ENCODE measurements around the gene JAKMIP1.

Gene JAKMIP1

DNA sequence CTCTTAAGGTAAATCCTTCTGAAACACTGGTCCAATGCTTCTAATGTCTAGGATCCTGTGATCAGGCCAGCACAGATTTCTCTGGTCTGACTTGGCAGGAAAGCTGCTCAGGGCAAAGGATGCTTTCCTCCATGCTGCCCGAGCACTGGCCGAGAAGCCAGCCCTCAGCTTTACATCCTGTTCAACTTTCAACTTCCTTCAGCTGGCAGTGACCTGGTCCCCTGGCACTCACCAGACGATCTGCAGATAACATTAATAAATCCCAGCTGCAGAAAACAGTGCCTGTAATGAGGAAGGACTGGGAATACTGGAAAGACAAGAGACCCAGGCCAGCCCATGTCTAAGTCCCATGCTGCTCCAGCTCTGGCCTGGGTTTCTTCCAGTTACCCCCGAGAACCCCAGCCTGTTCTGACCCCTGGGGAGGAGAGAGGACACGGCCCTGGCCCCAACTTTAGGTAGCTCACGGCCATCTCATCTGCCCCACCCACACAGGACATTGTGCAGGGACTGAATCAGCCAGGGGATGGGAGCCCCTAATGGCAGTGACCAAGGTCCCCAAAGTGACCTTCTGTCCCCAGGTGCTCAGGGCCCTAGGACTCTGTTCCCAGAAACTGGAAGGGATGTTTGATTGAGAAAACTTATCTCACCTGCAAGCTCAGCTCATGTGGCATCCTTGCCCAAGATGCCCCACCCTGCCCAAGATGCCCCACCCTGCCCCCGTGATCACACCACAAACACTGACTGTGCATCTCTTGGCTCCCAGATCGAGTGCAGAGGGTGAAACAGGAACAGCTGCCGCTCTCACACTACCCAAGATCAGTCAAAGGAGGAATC lies 28.0 kb downstream of the JAKMIP1 start:
- no peak overlapping the region for H3K4me3 ChIP-seq (ENCODE audit: low read length)
- H3K36me3 ChIP-seq (ENCODE audit: control insufficient read depth, low read length), result no peaks in the 10 kb centered on the region
- H4K20me1 ChIP-seq (ENCODE audit: control insufficient read depth, insufficient read depth, low read depth, low read length), result no peaks in the 10 kb centered on the region
- H3K9me3 ChIP-seq (ENCODE audit: control insufficient read depth, insufficient read depth, low read length), result no peaks in the 10 kb centered on the region
- H3K4me1 ChIP-seq (ENCODE audit: control insufficient read depth, low read length), result peaks cover 1% of the 10 kb centered on the region
- H3F3A ChIP-seq (ENCODE audit: control insufficient read depth, insufficient read depth), result no peaks in the 10 kb centered on the region
- H3K27me3 ChIP-seq (ENCODE audit: control insufficient read depth, low read length), result no peaks in the 10 kb centered on the region
- no peaks in the 10 kb centered on the region for H3K9me2 ChIP-seq (replicated peaks; ENCODE audit: control insufficient read depth, low read length)
- no peak overlapping the region for H3K27ac ChIP-seq (ENCODE audit: low read depth, low read length)
- H3K79me2 ChIP-seq (ENCODE audit: control insufficient read depth, low read length), result no peaks in the 10 kb centered on the region
- no peak for TF ChIP-seq EZH2phosphoT487 (IDR thresholded peaks at IDR 0.05; ENCODE audit: borderline replicate concordance, low read length)
- TF ChIP-seq, protein P1, sequence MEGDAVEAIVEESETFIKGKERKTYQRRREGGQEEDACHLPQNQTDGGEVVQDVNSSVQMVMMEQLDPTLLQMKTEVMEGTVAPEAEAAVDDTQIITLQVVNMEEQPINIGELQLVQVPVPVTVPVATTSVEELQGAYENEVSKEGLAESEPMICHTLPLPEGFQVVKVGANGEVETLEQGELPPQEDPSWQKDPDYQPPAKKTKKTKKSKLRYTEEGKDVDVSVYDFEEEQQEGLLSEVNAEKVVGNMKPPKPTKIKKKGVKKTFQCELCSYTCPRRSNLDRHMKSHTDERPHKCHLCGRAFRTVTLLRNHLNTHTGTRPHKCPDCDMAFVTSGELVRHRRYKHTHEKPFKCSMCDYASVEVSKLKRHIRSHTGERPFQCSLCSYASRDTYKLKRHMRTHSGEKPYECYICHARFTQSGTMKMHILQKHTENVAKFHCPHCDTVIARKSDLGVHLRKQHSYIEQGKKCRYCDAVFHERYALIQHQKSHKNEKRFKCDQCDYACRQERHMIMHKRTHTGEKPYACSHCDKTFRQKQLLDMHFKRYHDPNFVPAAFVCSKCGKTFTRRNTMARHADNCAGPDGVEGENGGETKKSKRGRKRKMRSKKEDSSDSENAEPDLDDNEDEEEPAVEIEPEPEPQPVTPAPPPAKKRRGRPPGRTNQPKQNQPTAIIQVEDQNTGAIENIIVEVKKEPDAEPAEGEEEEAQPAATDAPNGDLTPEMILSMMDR (IDR thresholded peaks at IDR 0.05; ENCODE audit: low read depth, low read length, poor library complexity, severe bottlenecking), result no peak
- H3K4me2 ChIP-seq (ENCODE audit: low read length), result no peak overlapping the region

DNA sequence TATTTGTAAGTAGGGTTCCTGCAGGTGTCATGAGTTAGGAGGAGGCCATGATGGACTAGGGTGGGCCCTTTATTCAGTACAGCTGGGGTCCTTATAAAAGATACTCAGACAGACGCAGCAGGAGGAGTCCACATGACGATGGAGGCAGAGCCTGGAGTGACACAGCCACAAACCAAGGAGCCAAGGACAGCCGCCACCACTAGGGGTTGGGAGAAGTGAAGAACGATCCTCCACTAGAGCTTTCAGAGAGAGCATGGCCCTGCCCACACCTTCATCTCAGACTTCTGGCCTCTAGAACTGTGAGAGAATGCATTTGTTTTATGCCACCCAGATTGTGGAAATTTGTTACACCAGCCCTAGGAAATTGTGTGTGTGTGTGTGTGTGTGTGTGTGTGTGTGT lies 31.1 kb downstream of the JAKMIP1 start:
- H3K4me2 ChIP-seq (ENCODE audit: low read length), result no peak overlapping the region
- no peaks in the 10 kb centered on the region for H3K27me3 ChIP-seq (ENCODE audit: control insufficient read depth, low read length)
- no peaks in the 10 kb centered on the region for H3K9me2 ChIP-seq (replicated peaks; ENCODE audit: control insufficient read depth, low read length)
- H4K20me1 ChIP-seq (ENCODE audit: control insufficient read depth, insufficient read depth, low read depth, low read length), result no peaks in the 10 kb centered on the region
- H3K79me2 ChIP-seq (ENCODE audit: control insufficient read depth, low read length), result no peaks in the 10 kb centered on the region
- H3K36me3 ChIP-seq (ENCODE audit: control insufficient read depth, low read length), result no peaks in the 10 kb centered on the region
- no peaks in the 10 kb centered on the region for H3K9me3 ChIP-seq (ENCODE audit: control insufficient read depth, insufficient read depth, low read length)
- no peaks in the 10 kb centered on the region for H3K4me1 ChIP-seq (ENCODE audit: control insufficient read depth, low read length)
- no peak overlapping the region for H3K27ac ChIP-seq (ENCODE audit: low read depth, low read length)
- TF ChIP-seq, protein P1 (IDR thresholded peaks at IDR 0.05; ENCODE audit: low read depth, low read length, poor library complexity, severe bottlenecking), result no peak
- no peak for TF ChIP-seq EZH2phosphoT487 (IDR thresholded peaks at IDR 0.05; ENCODE audit: borderline replicate concordance, low read length)
- H3K4me3 ChIP-seq (ENCODE audit: low read length), result no peak overlapping the region
- H3F3A ChIP-seq (ENCODE audit: control insufficient read depth, insufficient read depth), result no peaks in the 10 kb centered on the region

DNA sequence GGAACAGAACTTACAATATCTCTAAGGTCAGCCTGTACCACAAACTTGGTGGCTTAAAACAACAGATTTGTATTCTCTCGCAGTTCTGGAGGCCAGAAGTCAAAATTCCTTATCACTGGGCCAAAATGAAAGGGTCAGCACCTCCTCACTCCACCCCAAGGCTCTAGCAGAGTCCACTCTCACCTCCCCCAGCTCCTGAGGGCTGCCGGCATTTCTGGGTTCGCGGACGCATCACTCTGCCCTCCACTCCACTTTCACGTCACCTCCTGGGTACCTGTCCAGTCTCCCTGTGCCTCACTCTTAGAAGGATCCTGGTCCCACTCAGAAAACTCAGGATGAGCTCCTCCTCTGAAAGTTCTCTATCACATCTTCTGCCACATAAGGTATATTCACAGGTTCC lies 34.6 kb downstream of the JAKMIP1 start:
- no peak for TF ChIP-seq EZH2phosphoT487 (IDR thresholded peaks at IDR 0.05; ENCODE audit: borderline replicate concordance, low read length)
- TF ChIP-seq, protein P1 (IDR thresholded peaks at IDR 0.05; ENCODE audit: low read depth, low read length, poor library complexity, severe bottlenecking), result no peak
- Histone ChIP-seq H3K4me3 (ENCODE audit: low read length) (no peak overlapping the region), H3K9me3 (ENCODE audit: control insufficient read depth, insufficient read depth, low read length) (no peaks in the 10 kb centered on the region), H3K9me2 (replicated peaks; ENCODE audit: control insufficient read depth, low read length) (no peaks in the 10 kb centered on the region), H3K36me3 (ENCODE audit: control insufficient read depth, low read length) (no peaks in the 10 kb centered on the region), H3K4me2 (ENCODE audit: low read length) (no peak overlapping the region), H3K79me2 (ENCODE audit: control insufficient read depth, low read length) (no peaks in the 10 kb centered on the region), H3K27ac (ENCODE audit: low read depth, low read length) (no peak overlapping the region), H3F3A (ENCODE audit: control insufficient read depth, insufficient read depth) (no peaks in the 10 kb centered on the region), H3K4me1 (ENCODE audit: control insufficient read depth, low read length) (no peaks in the 10 kb centered on the region), H3K27me3 (ENCODE audit: control insufficient read depth, low read length) (no peaks in the 10 kb centered on the region), H4K20me1 (ENCODE audit: control insufficient read depth, insufficient read depth, low read depth, low read length) (no peaks in the 10 kb centered on the region)
